HUES6 (cell line): ENCODE results near the gene BDH1.
"Not testable (repeated sequence)": the region's sequence is repeated elsewhere in the genome, so short reads cannot be mapped to it uniquely, and the experiment has no call there.

Experiments used
- H3K27ac ChIP-seq: 2 replicates; pipeline ENCODE4 v1.7.0; 2013; ENCODE audit warnings: low read depth, mild to moderate bottlenecking, low read length, inconsistent platforms
- H3K27me3 ChIP-seq: 2 replicates; pipeline ENCODE4 v1.6.1; 2013; ENCODE audit warnings: low read length; ENCODE audit not compliant: control insufficient read depth, insufficient read depth
- H3K36me3 ChIP-seq: 2 replicates; pipeline ENCODE4 v1.6.1; 2013; ENCODE audit warnings: low read length; ENCODE audit not compliant: control insufficient read depth, insufficient read depth
- H3K4me1 ChIP-seq: 2 replicates; pipeline ENCODE4 v1.6.1; 2013; ENCODE audit warnings: low read length; ENCODE audit not compliant: control insufficient read depth, insufficient read depth
- H3K4me3 ChIP-seq: 2 replicates; pipeline ENCODE4 v1.5.1; 2013; ENCODE audit warnings: low read depth, low read length
- H3K9ac ChIP-seq: one replicate; pipeline ENCODE4 v1.6.1; 2013; ENCODE audit warnings: mild to moderate bottlenecking, low read length
- H3K9me3 ChIP-seq: 2 replicates; pipeline ENCODE4 v1.6.1; 2013; ENCODE audit warnings: low read depth, low read length; ENCODE audit not compliant: control insufficient read depth, insufficient read depth

The BDH1 gene

DNA sequence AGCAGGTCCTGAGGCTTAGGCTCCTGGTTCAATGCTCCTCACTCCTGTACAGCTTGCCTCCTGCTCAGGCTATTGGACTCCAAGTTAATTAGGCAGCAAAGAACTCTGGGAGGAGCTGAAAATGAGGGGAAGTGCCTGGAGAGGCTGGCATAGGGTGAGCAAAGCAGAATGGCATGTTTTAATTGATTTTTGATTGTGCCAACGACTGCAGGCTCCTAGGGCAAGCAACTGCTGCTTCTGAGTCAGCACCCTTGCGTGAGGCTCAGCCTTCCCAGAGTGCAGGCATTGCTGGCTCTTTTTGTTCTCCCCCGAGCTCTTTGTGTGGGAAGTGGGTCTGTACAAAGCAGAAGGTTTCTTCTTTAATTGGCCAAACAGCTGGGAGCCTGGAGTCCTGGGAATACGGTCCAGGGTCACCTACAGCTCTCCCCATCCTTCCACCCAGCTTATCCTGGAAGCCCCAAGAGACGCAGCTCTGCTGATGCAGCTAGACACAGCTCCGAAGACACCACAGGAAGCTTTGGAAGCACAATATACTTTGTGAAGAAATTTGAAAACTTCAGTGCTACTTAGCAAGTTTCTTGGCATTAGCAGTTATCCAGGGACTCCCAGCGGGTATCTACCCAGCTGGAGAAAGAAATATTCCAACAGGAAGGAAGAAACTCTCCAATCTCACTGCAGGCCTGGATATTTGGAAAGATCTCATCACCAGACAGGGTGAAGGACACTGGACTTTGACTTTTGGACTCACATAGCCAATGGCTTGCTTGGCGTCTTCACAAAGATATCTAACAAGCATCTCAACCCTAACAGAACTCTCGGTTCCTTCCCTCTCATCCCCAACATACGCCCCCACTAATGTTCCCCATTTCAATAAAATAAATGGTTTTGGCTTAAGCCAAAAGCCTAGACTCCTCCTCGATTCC, 76.8 kb downstream of the BDH1 start:
- Histone ChIP-seq H3K36me3 (no peaks in the 10 kb centered on the region), H3K4me1 (peaks cover 32% of the 10 kb centered on the region), H3K9ac (no peak overlapping the region), H3K4me3 (no peak overlapping the region), H3K27ac (no peak overlapping the region), H3K27me3 (0 out of 2 replicates have a peak, but pooled peaks cover 3% of the 10 kb centered on the region), H3K9me3 (no peaks in the 10 kb centered on the region)

DNA sequence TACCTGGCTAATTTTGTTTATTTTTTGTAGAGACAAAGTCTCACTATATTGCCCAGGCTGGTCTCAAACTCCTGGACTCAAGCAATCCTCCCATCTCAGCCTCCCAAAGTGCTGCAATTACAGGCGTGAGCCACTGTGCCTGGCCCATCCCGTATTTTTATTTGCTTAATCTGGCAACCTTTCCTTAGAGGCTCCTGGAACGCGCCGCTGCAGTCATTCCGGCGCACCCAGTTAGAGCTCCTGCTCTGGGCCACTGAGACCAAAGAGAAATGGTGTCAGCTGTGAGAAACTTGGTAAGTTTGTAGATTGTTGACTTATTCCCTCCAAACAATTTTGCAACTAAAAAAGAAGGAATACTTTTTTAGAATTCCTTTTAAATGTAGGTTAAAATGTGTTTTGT, 78.0 kb downstream of the BDH1 start:
- peaks cover 28% of the 10 kb centered on the region for H3K4me1 ChIP-seq
- not testable (repeated sequence) for H3K9ac ChIP-seq, H3K27me3 ChIP-seq, H3K9me3 ChIP-seq, H3K27ac ChIP-seq, H3K4me3 ChIP-seq, H3K36me3 ChIP-seq

DNA sequence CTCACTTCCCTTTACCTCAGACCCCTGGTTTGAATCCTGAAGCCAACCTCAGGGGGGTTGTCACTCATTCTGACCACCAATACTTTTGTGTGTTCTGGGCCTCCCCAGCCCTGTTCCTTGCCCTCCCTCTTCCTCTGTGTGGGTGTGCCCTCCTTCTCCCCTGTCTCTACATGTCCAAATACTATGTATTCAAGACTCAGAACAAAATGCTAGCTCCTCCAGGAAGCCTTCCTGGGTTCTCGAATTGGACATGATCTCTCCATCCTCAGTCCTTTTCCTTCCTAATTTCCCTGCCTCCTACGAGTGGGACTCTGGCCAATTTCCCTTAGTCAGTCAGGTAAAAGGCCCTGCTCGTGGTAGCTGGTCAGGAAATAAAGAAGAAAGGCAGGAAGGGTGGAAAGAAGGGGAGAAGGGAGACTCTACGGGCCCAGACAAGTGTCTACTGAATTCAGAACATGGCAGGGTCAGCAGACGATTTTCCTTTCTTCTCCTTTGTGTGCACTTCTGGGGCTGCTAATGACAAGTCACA, 79.7 kb downstream of the BDH1 start:
- peaks cover 21% of the 10 kb centered on the region; the same call in 1 of the 2 replicates for H3K4me1 ChIP-seq

DNA sequence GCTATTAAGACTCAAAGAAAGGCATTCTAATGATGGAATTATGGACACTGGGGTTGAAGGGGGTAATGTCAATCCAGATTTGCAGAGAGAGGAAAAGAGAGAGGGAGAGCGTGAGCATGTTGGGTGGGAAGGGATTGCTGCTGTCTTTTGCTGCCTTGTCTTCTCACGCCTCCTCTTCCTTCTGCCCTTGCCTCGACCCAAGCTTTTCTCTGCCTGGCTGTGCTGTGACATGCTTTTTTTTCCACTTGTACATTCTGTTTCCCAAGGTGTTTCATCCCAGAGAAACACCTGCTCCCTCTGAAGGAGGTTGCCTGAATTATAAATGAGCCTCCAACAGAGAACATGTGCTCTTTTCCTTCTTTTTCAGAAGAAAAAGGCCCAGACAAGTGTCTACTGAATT, 80.3 kb downstream of the BDH1 start:
- Histone ChIP-seq H3K27ac (no peak overlapping the region), H3K36me3 (no peaks in the 10 kb centered on the region), H3K9me3 (no peaks in the 10 kb centered on the region), H3K4me1 (peaks cover 18% of the 10 kb centered on the region; the same call in 1 of the 2 replicates), H3K9ac (no peak overlapping the region), H3K4me3 (no peak overlapping the region), H3K27me3 (0 out of 2 replicates have a peak, but pooled peaks cover 3% of the 10 kb centered on the region)

More for the DNA sequence above, 79.7 kb downstream of the BDH1 start:
- Histone ChIP-seq H3K9ac (no peak overlapping the region), H3K27ac (no peak overlapping the region), H3K9me3 (no peaks in the 10 kb centered on the region), H3K4me3 (no peak overlapping the region), H3K27me3 (0 out of 2 replicates have a peak, but pooled peaks cover 3% of the 10 kb centered on the region), H3K36me3 (no peaks in the 10 kb centered on the region)

DNA sequence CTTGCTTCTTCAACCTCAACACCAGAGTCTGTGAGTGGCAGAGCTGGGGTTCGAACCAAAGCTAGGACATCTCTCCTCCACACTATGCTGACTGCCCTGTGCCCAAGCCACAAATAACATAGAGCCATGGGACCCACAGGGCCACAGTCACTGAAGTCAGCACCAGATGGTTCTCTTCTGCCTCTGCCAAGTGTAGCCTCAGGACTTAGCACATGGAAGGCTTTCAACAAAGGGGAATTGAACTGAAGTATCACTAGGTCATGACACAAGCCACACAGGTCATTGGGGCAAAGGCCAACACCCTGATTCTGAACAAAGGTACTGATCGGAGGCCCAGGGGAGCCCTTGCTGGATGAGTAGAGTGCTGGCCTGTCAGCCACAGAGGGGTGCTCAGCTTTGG, 83.6 kb downstream of the BDH1 start:
- Histone ChIP-seq H3K9me3 (no peaks in the 10 kb centered on the region), H3K36me3 (no peaks in the 10 kb centered on the region), H3K27ac (no peak overlapping the region)

DNA sequence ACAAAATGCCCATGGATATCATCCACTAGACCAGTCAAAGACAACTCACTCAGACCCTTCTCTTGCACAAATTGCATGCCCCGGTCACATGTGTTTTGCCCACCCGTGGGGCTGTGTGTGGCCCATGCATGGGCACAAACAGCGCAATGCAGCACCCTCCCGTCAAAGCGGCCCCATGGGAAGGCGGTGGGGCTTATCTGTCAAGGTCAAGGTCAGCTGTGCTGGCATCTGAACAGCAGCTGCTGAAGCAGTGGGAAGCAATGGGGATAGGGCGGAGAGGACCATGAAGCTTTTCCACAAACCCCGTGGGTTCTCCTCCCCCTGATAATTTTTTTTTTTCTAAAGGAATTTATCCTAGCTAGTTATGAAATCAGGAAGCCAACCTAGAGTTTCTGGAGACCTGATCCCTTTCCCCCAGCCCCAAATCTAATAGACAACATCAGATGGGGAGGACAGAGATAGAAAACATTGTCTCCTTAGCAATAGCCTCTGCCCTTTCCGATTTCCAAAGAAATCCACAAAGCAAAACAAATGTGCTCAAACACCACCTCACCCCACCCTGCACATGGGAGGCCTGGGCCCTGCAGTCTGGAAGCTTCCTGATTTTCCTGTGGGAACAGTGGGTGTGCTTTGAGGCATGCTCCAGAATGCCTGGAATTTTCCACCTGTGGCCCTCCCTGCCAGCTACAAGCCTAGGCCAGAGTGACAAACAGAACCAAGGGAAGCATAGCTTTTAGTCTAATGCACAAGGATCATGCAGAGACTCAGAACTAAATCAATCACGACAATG, 84.4 kb downstream of the BDH1 start:
- H3K4me1 ChIP-seq, result peaks cover 38% of the 10 kb centered on the region
- H3K9me3 ChIP-seq, result no peaks in the 10 kb centered on the region
- 0 out of 2 replicates have a peak, but pooled peaks cover 3% of the 10 kb centered on the region for H3K27me3 ChIP-seq
- no peak overlapping the region for H3K9ac ChIP-seq
- H3K4me3 ChIP-seq, result no peak overlapping the region
- H3K36me3 ChIP-seq, result no peaks in the 10 kb centered on the region
- H3K27ac ChIP-seq, result no peak overlapping the region

More for the DNA sequence above, 83.6 kb downstream of the BDH1 start:
- no peak overlapping the region for H3K4me3 ChIP-seq
- 0 out of 2 replicates have a peak, but pooled peaks cover 3% of the 10 kb centered on the region for H3K27me3 ChIP-seq
- no peak overlapping the region for H3K9ac ChIP-seq
- H3K4me1 ChIP-seq, result peaks cover 31% of the 10 kb centered on the region

DNA sequence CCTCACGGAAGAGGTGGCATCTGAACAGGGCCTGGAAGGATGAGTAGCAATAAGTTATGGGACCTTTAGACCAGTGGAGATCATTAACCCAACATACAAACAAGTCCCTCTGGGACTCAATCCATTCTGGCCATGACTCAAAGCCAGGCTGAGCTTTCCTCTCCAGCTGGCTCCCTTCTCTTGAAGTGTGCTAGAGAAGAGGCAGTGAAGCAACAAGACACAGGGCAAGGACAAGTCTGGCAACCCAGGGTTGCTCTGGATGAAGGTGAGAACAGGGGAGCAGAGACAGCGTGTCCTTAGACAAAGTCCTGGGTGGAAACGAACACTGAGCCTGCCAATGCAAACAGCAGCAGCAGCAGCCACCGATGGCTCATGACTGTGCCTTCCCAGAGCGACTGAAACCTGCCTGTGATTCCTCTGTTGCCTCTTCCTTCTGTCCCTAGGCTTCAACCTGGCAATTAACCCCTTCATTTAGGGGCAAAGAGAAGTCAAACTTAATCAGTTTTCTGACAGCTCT, 86.8 kb downstream of the BDH1 start:
- Histone ChIP-seq H3K9me3 (no peaks in the 10 kb centered on the region), H3K27me3 (no peaks in the 10 kb centered on the region), H3K27ac (no peak overlapping the region), H3K9ac (no peak overlapping the region), H3K4me3 (no peak overlapping the region), H3K36me3 (no peaks in the 10 kb centered on the region), H3K4me1 (peaks cover 51% of the 10 kb centered on the region)

DNA sequence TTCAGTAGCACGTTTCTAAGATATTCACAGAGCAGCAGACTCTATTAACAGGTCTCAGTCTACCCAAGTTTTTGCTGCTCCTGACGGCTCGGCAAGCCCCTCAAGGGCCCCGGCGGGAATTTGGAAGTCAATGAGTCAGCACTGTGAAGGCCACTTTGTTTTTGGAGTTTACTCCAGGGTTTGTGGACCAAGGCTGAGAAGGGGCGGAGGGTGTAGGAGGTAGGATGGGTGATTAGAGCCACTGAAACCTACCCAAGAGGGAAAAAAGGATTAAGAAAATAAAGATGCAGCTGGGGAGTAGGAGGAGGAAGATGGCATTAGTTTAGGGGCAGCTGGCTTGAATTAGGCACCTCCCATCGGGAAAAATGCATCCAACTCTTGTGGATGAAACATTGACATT, 87.6 kb downstream of the BDH1 start:
- Histone ChIP-seq H3K9me3 (no peaks in the 10 kb centered on the region), H3K9ac (no peak overlapping the region), H3K4me3 (no peak overlapping the region), H3K27ac (no peak overlapping the region), H3K27me3 (no peaks in the 10 kb centered on the region), H3K4me1 (peaks cover 51% of the 10 kb centered on the region), H3K36me3 (no peaks in the 10 kb centered on the region)

DNA sequence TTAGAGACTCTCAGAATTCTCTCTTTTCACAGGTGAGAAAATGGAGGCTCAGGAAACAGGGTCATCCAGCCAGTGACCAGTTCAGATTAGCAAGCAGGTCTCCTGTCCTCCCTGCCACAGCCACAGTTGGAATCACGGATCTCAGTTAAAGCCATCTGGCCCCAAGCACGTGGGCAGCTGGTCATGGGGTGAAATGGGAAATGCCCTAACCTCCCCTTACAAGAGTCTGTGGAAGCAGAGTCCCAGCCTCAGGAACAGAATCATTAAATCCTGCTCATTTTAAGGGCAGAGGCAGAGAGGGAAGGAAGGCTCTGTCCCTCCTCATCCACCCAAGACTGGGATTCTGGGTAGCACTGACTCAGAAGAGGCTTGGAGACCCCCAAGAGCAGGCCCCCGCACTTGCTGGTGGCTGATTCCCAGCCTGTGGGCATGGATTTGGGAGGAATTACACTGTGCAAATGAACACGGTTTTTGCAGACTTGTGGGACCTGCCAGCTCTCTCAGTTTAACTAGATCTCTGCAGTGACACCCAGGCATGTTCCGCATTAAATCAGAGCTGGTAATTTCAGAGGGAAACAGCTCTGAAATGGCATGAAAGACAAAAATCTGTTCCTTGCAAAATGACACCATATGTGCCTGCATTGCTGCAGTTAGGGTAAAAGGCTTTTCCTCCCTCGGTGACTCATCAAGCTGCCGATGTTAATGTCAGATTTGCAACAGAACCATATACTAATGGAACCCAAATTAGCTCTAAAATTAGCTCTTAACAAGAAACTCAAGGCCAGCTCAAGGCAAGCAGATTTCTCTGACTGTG, 89.0 kb downstream of the BDH1 start:
- peak overlapping the region; percentile 54 for H3K9ac ChIP-seq
- peak overlapping the region; percentile 7; the same call in 1 of the 2 replicates for H3K4me3 ChIP-seq
- H3K27me3 ChIP-seq, result no peaks in the 10 kb centered on the region
- no peaks in the 10 kb centered on the region for H3K36me3 ChIP-seq
- peaks cover 45% of the 10 kb centered on the region for H3K4me1 ChIP-seq
- H3K9me3 ChIP-seq, result no peaks in the 10 kb centered on the region
- peak overlapping the region; percentile 52; the same call in 1 of the 2 replicates for H3K27ac ChIP-seq

DNA sequence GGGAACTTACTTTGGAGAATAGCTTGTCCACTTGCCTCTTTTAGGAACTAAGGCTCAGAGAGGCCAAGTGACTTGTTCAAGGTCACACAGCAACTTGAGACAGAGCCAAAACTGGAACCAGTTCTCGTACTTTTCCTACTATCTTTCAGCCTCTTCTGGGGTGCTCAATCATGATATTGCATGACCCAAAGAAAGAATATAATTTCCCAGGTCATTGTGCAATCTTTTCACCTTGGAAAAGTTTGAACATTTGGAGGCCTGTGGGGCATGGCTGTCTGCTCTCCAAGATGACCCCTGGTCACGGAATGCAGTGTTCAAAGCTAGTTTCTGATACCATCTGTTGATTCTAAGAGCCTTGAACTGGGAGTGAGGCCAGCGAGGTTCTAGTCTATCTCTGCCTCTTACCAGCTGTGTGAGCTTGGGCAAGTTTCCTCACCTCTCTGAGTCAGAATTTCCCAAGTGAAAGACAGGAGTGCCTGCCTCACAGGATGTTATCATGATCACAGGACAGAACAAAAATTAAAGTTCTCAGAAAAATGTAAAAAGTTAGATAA, 89.7 kb downstream of the BDH1 start:
- peaks cover 42% of the 10 kb centered on the region for H3K4me1 ChIP-seq

More for the DNA sequence above, 89.7 kb downstream of the BDH1 start:
- H3K27ac ChIP-seq, result no peak overlapping the region
- no peaks in the 10 kb centered on the region for H3K36me3 ChIP-seq
- H3K9me3 ChIP-seq, result no peaks in the 10 kb centered on the region
- H3K9ac ChIP-seq, result no peak overlapping the region
- H3K27me3 ChIP-seq, result no peaks in the 10 kb centered on the region
- H3K4me3 ChIP-seq, result no peak overlapping the region
